Thoracic aorta (tissue), 2 donors: ENCODE measurements around the gene GPI. TPM values are rescaled to one million over a fixed set of nuclear protein-coding genes. Genes with fewer than 3 reads are reported as not detected.

Experiments used
- ATAC-seq: fragments of 150-250 bp; one replicate; pipeline ENCODE4 v1.8.0; 2017; ENCODE audit warnings: low read depth; ENCODE audit not compliant: insufficient number of reproducible peaks, low FRiP score
- DNase-seq: peaks from one replicate; pipeline ENCODE4 v3.0.0-alpha.2; 2020; ENCODE audit warnings: low spot score
- H3K27ac ChIP-seq, 2 donors: fragments of 200-600 bp; sonication (generic); 1 replicate in 1 of 2; 2 replicates in 1 of 2; pipeline ENCODE4 v1.5.1; 2016; ENCODE audit warnings: mild to moderate bottlenecking in 2 of 2, moderate library complexity in 2 of 2
- H3K27me3 ChIP-seq: fragments of 200-600 bp; sonication (generic); replicated peaks from 2 replicates; pipeline ENCODE4 v1.6.0; 2016; ENCODE audit warnings: mild to moderate bottlenecking; ENCODE audit not compliant: insufficient read depth
- H3K36me3 ChIP-seq: fragments of 200-600 bp; sonication (generic); one replicate; pipeline ENCODE4 v1.5.1; 2016
- H3K4me1 ChIP-seq, 2 donors: fragments of 200-600 bp; sonication (generic); 1 replicate in 1 of 2; 2 replicates in 1 of 2; pipeline versions ENCODE4 v1.5.1 to v1.6.0; 2016; ENCODE audit warnings: low read depth in 2 of 2, mild to moderate bottlenecking in 1 of 2; ENCODE audit not compliant: control insufficient read depth in 1 of 2
- H3K4me3 ChIP-seq: fragments of 200-600 bp; sonication (generic); 2 replicates; pipeline ENCODE4 v1.5.1; 2016; ENCODE audit warnings: mild to moderate bottlenecking
- H3K9me3 ChIP-seq: fragments of 200-600 bp; sonication (generic); 2 replicates; pipeline ENCODE4 v1.5.1; 2016
- total RNA-seq, 2 donors: library from RNA; depleted of rRNA; stranded (reverse); fragments of >200 nt; gene quantifications; one replicate each; pipeline versions ENCODE4 v1.1.0 to v1.2.3, GENCODE V29; 2016
- TF ChIP-seq, protein P1 (sequence below): fragments of 200-600 bp; sonication (generic); IDR thresholded peaks from one replicate; pipeline ENCODE4 v1.5.1; 2019; ENCODE audit warnings: antibody characterized with exemption

The GPI gene
- 100 to 1,000 TPM; 112 to 207 TPM for total RNA-seq

DNA sequence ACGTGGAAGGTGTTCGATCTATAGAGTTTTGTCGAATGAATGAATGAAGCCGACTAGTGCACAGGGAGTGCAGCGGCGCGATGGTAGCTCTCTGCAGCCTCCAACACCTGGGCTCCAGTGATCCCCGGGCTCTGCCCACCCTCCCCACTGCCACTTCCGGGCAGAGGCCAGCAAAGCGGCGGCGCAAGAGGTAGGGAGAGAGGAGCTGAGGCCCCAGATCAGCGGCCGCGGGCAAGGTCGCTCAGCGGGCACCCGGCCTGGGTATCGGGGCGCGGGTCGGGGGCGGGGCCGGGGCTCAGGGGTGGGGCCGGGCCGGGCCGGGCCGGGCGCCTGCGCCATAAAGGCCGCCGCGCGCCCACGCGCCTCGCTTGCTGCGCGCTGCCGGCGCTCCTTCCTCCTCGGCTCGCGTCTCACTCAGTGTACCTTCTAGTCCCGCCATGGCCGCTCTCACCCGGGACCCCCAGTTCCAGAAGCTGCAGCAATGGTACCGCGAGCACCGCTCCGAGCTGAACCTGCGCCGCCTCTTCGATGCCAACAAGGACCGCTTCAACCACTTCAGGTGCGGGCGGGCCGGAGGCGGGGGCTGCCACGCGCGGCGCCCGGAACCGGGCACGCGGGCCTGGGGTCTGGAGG lies at the start of gene GPI:
Gene GPI (plus strand): TSS at position 367 of the 633 bp plus-strand sequence. CDS start 71 bp downstream, at position 438.
- Histone ChIP-seq H3K9me3 (no peaks in the 10 kb centered on the region), H3K27ac (peak within 1 kb of the TSS; percentile 46 to 64), H3K4me1 (peaks cover 11 to 23% of the 10 kb centered on the region in 2 donors), H3K36me3 (peaks cover 19% of the 10 kb centered on the region), H3K4me3 (peak within 1 kb of the TSS; percentile 88), H3K27me3 (no peaks in the 10 kb centered on the region)
- TF ChIP-seq, protein P1, sequence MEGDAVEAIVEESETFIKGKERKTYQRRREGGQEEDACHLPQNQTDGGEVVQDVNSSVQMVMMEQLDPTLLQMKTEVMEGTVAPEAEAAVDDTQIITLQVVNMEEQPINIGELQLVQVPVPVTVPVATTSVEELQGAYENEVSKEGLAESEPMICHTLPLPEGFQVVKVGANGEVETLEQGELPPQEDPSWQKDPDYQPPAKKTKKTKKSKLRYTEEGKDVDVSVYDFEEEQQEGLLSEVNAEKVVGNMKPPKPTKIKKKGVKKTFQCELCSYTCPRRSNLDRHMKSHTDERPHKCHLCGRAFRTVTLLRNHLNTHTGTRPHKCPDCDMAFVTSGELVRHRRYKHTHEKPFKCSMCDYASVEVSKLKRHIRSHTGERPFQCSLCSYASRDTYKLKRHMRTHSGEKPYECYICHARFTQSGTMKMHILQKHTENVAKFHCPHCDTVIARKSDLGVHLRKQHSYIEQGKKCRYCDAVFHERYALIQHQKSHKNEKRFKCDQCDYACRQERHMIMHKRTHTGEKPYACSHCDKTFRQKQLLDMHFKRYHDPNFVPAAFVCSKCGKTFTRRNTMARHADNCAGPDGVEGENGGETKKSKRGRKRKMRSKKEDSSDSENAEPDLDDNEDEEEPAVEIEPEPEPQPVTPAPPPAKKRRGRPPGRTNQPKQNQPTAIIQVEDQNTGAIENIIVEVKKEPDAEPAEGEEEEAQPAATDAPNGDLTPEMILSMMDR: no peak
- no peak for ATAC-seq
- no peak for DNase-seq

DNA sequence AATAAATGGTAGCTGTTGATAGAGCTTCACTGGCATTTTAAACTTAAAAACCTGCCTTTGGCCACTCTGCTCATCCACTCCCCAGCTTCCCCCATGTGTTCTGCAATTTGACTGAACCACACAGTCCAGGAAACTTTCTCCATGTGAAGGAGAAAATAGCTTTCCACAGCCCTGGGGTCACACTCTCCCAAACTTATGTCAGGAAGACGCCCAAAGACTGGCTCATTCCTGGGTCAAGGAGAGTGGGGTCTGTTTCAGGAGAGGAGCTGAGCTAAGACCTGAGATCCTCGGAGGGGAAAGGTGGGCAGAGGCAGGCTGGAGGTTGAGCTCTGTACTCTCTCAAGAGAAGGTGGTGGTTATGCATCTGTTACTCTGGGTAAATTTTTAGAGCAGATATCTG lies 48.7 kb upstream of the GPI start:
- Histone ChIP-seq H3K9me3 (no peaks in the 10 kb centered on the region), H3K4me1 (peaks cover 24 to 46% of the 10 kb centered on the region in 2 donors), H3K27me3 (no peaks in the 10 kb centered on the region), H3K27ac (no peak overlapping the region), H3K4me3 (no peak overlapping the region), H3K36me3 (peaks cover under 1% of the 10 kb centered on the region)
- DNase-seq (no peak), ATAC-seq (no peak)
- TF ChIP-seq, protein P1: no peak

- Histone ChIP-seq H3K4me1 (peaks cover 24 to 42% of the 10 kb centered on the region in 2 donors), H3K36me3 (peaks cover 6% of the 10 kb centered on the region), H3K4me3 (no peak overlapping the region), H3K27ac (no peak overlapping the region), H3K9me3 (no peaks in the 10 kb centered on the region), H3K27me3 (no peaks in the 10 kb centered on the region)
- no peak for DNase-seq
- no peak for ATAC-seq
- TF ChIP-seq, protein P1: no peak
Observed at GRCh38 chr19:34316741-34317301, 48.2 kb upstream of the GPI start.

DNA sequence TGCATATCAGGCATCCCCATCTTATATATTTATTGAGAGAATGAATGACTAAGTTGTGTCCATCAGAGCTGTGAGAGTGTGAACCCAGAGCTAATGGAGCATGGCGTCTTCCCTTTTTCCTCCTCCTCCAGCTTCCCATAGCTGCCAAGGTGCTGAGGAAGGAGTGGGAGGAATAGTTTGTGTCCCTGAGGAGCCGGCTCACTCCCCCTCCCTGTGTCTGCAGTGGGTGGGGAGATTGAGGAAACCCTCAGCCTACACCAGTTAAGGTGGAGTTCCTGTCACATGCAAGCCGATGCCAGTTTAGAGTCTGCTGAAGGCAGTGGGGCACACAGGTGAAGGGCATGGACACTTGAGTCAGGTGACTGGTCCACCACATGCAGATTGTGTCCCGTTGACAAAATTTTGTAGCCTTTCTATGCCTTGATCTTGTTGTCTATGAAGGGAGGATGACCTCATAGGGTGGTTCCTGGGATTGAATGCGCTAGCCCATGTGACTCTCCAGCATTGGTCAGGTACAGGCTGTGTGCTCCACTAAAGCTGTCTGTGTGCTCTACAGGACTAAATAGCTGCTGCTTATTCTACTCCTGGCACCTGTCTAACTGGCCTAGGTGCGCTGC lies 47.6 kb upstream of the GPI start:
- TF ChIP-seq, protein P1: no peak
- Histone ChIP-seq H3K27me3 (no peaks in the 10 kb centered on the region), H3K36me3 (peaks cover 12% of the 10 kb centered on the region), H3K27ac (peak overlapping the region in 1 of 2 donors; percentile 0), H3K4me3 (no peak overlapping the region), H3K9me3 (no peaks in the 10 kb centered on the region), H3K4me1 (peaks cover 24 to 42% of the 10 kb centered on the region in 2 donors)
- ATAC-seq (no peak), DNase-seq (no peak)

DNA sequence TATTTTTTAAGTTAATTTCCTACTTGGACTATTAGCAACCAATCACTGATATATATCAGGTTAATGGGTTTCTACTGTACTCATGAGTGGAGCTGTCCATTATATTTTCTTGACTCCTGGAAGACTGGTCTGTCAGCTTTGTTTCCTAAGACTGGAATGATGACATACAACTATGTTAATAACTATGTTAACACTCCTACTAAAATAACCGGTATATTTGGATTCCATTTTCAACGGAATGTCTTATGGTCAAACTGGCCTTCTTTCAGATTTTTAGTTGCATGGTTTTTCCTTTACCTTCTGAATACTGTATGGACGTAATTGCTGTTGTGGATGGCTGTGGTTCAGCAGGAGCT lies 45.8 kb upstream of the GPI start:
- H3K4me3 ChIP-seq: no peak overlapping the region
- no peaks in the 10 kb centered on the region for H3K9me3 ChIP-seq
- TF ChIP-seq, protein P1: no peak
- H3K36me3 ChIP-seq: peaks cover 21% of the 10 kb centered on the region
- H3K4me1 ChIP-seq: peaks cover 24 to 42% of the 10 kb centered on the region in 2 donors
- no peak for DNase-seq
- peak overlapping the region; percentile 60 to 67 for H3K27ac ChIP-seq
- no peak for ATAC-seq
- H3K27me3 ChIP-seq: no peaks in the 10 kb centered on the region
